Erythroblast (primary cell): ENCODE measurements around the gene PADI4.

Experiments
- GATA1 ChIP-seq: IDR thresholded peaks from 2 replicates; pipeline ENCODE4 v1.6.1; 2011; ENCODE audit warnings: low read depth, mild to moderate bottlenecking, control low read depth, low read length, moderate library complexity
- POLR2A ChIP-seq: IDR thresholded peaks from 2 replicates; pipeline ENCODE4 v1.6.1; 2011; ENCODE audit warnings: mild to moderate bottlenecking, low read length

DNA sequence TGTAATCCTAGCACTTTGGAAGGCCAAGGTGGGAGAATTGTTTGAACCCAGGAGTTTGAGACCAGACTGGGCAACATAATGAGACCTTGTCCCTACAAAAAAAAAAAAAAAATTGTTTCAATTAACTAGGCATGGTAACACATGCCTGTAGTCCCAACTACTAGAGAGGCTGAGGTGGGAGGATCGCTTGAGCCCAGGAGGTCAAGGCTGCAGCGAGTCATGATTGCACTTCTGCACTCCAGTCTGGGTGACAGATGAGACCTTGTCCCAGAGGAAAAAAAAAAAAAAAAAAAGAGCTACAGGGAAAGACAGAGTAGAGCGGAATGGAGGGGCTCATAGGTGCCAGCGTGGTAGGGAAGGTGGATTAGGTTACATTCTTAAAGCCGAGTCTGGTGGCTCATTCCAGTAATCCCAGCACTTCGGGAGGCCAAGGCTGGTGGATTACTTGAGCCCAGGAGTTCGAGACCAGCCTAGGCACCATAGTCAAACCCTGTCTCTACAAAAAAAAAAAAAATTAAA is 43.0 kb downstream of the PADI4 start:
- TF ChIP-seq POLR2A (no peak), GATA1 (no peak)
